NCI-H1694 (cell line): ENCODE measurements around the gene SDR9C7.
"Not testable (repeated sequence)": the region's sequence is repeated elsewhere in the genome, so short reads cannot be mapped to it uniquely, and the experiment has no call there.

ENCODE experiments used
- DNase-seq: peaks from one replicate; lab custom pipeline; 2025; lab: John Stamatoyannopoulos, UW

SDR9C7 gene

DNA sequence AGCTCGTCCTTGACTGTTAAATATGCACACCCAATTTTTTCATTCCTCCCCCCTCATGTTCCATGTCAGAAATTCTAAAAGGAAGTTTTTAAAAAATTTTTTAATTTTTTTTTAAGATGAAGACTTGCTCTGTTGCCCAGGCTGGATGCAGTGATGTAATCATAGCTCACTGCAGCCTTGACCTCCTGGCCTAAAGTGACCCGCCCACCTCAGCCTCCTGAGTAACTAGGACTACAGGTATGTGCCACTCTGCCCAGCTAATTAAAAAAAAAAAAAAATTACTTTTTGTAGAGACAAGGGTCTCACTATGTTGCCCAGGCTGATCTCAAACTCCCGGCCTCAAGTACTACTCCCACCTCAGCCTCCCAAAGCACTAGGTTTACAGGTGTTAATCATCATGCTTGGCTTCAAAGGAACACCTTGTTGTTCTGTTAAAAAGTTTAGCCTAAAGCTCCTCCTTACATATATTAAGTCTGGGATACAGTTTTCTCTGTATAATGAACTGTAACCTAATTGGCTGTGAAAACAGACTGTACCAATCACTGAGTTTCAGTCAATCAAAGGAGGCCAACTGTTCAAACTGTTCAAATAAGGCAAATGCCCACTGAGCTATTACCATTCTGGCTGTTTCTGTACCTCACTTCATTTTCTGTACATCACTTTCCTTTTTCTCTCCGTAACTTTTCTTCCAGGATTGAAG lies 17.8 kb downstream of the SDR9C7 start:
- no peak for DNase-seq

DNA sequence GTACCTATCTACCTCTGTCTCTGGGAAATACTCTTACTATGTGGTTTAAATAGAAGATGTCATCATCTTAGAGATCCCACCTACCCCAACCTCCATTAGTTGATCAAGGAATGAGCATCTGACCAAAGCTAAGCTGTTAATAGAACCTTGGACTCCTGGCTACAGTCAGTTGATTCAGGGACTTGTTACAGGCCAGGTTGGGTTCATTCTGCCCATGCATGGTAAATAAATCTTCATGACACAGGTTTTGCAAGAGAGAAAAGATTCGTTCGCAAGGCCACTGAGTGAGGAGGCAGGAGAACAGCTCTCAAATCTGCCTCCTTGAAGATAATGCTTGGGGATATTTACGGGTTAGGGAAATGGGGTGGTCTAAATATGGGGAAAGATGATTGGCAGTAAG lies 19.5 kb downstream of the SDR9C7 start:
- no peak for DNase-seq

DNA sequence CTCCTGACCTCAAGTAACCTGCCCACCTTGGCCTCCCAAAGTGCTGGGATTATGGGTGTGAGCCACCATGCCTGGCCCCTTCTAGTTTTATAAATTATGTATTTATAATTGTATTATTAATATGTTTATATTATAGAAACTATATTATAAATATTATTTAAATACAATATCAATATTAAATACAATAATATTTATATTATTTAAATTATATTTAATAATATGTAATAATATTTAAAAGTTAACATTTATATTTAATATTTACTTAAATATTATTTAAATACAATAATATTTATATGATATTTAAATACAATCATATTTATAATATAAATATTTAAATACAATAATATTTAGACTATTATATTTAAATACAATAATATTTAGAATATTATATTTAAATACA lies 20.0 kb downstream of the SDR9C7 start:
- no peak for DNase-seq

DNA sequence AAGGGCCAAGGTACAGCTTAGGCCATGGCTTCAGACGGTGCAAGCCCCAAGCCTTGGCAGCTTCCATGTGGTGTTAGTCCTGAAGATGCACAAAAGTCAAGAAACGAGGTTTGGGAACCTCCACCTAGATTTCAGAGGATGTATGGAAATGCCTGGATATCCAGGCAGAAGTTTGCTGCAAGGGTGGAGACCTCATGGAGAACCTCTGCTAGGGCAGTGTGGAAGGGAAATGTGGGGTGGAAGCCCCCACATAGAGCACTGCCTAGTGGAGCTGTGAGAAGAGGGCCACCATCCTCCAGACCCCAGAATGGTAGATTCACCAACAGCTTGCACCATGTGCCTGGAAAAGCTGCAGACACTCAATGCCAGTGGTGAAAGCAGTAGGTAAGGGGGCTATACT lies 24.8 kb downstream of the SDR9C7 start:
- DNase-seq = not testable (repeated sequence)

DNA sequence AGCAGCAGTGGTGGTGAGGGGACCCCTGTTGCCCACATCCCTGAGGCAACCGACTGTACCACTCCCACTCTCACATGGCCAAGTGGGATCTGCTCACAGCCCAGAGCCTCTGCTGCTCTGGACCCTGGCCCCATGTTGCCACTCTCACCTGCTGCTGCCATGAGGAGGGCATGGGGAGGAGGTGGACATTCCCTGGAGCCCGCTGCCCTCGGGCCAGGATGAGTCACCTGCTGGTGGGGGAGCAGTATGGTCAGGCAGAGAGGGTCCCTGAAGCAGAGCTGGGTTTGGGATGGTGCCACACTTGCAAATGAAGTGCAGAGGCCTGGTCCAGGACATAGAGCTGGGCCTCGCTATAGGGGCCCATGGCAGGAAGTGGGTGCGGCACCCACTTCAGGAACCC lies 26.1 kb downstream of the SDR9C7 start:
- no peak for DNase-seq

DNA sequence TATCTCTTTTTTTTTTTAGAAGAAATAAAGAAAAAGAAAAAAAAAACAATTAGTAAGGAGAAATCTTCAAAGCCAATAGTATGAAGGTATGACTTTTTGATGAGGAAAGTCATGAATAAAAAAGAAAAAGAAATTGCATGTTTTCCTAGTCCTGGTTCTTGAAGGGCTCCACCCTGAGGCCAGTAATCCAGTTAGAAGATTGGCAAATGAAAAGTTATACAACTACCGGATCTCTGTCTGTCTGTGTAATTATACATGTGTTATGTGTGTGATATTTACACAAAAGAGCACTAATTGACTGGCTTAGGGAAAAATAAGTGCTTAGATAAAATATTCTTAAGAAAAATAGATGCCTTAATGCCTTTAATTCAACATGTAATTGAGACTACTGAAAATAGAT lies 28.4 kb downstream of the SDR9C7 start:
- DNase-seq = no peak

- no peak for DNase-seq
Measured at GRCh38 chr12:56903374-56903773, 30.8 kb downstream of the SDR9C7 start.

GRCh38 chr12:56901313-56901712 lies 32.9 kb downstream of the SDR9C7 start:
- not testable (repeated sequence) for DNase-seq

DNA sequence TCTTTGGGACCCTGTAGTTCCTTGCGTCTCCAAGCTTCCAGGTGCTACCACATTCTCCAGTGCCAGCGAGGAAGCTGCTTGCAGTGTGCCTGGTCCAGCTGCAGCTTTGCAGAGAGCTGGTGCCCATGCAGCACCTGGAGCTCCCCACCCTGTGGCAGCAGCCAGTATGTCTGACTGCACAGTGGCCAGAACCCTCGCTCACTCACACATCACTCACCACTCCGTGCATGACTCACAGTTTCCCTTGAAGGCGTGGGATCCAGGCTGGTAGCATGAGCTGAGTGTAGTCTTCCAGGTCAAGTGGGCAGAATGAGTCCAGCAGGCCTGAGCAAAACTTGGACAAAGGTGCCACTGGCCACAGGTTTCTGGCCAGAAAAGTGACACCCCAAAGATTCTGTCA lies 33.6 kb downstream of the SDR9C7 start:
- no peak for DNase-seq

- no peak for DNase-seq
Measured at GRCh38 chr12:56898938-56899337, 35.3 kb downstream of the SDR9C7 start.

GRCh38 chr12:56897844-56898361 lies 36.3 kb downstream of the SDR9C7 start:
- no peak for DNase-seq

DNA sequence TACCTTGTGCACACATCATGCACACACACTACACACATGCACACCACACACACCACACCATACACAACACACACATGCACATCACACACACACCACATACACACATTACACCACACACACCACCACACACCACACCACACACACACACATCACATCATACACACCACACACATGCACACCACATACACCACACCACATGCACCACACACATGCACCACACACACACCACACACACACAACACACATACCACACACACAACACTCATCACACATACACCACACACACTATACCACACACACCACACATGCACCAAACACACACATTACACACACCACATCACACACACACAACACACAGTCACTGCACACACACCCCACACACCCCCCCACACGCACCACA lies 38.1 kb downstream of the SDR9C7 start:
- DNase-seq = no peak

- no peak for DNase-seq
Measured at GRCh38 chr12:56894698-56895368, 39.4 kb downstream of the SDR9C7 start.

GRCh38 chr12:56891885-56892284 lies 42.3 kb downstream of the SDR9C7 start:
- DNase-seq = not testable (repeated sequence)

DNA sequence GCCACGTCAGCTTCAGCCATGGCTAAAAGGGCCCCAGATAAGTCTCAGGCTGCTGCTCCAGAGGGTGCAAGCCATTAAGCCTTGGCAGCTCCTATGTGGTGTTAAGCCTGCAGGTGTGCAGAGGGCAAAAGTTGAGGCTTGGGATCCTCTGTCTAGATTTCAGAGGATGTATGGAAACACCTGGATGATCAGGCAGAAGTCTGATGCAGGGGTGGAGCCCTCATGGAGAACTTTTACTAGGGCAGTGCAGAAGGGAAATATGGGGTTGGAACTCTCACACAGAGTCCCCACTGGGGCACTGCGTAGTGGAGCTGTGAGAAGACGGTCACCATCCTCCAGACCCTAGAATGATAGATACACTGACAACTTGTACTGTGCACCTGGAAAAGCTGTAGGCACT lies 47.9 kb downstream of the SDR9C7 start:
- no peak for DNase-seq

DNA sequence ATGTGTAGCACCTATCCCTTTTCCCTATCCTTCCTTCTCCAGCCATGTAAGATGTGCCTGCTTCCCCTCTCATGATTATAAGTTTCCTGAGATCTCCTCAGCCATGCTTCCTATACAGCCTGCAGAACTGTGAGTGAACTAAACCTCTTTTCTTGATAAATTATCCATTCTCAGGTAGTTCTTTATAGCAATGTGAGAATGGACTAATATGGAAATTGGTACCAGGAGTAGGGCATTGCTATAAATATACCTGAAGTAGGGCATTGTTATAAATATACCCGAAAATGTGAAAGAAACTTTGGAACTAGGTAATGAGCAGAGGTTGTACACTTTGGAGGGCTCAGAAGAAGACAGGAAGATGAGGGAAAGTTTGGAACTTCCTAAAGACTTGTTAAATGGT lies 48.9 kb downstream of the SDR9C7 start:
- DNase-seq = no peak

DNA sequence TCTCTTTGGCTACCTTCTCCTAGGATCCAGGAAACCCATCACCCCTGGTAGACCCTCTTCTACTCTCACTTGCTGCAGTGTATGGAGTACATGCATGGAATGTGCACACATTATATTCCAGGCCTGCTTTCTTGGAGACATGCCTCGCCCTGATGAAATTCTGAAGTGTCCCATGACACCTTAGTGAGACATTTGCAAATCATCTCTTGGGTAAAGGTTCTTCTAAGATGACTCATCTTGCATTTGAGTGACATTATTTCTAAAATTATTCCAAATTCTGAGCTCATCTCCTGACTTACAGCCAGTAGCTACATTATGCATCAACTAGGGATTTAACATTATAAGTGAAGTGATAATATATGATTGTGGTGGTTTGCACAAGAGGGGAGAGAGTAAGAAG lies 49.8 kb downstream of the SDR9C7 start:
- DNase-seq = no peak

GRCh38 chr12:56882407-56882806 lies 51.8 kb downstream of the SDR9C7 start:
- DNase-seq = not testable (repeated sequence)

DNA sequence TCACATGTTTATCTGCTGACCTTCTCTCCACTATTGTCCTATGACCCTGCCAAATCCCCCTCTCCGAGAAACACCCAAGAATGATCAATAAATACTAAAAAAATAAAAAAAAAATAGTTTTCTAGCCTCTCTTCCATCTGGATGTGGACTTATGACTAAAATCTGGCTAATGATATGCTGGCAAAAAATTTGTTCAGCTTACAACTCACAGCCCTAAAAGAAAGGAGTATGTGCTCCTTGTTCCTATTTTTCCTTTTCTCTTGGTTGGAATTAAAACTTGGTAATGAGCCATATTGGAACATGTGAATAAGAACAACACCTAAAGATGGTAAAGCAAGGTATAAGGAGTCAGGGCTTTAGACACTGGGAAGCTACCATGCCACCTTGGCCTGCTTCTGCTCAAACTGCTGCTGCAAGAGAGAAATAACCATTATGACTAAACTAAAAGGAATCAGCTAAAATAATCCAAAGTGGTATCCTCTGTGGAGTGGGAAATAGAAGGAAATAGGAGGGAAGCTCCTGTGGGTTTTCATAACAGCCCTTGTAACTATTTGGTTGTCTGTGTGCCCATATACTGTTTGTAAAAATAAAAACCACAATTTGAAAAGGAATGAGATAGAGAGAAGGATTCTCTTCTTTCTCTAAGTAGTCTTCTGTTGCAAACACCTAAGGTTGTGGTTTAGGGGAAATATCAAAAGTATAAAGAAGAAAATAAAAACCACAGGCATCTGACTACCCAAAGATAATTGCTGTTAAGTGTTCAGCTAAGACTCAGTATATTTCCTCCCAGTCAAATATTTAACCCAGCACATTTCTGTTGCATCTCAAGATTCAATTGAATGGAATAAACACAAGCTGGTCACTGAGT lies 53.8 kb downstream of the SDR9C7 start:
- no peak for DNase-seq

DNA sequence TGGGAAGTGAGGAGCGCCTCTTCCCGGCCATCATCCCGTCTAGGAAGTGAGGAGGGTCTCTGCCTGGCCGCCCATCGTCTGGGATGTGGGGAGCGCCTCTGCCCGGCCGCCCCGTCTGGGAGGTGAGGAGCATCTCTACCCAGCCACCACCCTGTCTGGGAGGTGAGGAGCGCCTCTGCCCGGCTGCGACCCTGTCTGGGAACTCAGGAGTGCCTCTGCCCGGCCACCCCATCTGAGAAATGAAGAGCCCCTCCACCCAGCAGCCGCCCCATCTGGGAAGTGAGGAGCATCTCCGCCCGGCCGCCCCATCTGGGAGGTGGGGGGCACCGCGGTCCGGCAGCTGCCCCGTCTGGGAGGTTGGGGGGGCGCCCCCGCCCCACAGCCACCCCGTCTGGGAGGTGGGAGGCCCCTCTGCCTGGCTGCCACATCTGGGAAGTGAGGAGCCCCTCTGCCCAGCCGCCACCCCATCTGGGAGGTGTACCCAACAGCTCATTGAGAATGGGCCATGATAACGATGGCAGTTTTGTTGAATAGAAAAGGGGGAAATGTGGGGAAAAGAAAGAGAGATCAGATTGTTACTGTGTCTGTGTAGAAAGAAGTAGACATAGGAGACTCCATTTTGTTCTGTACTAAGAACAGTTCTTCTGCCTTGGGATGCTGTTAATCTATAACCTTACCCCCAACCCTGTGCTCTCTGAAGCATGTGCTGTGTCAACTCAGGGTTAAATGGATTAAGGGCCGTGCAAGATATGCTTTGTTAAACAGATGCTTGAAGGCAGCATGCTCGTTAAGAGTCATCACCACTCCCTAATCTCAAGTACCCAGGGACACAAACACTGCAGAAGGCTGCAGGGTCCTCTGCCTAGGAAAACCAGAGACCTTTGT lies 54.7 kb downstream of the SDR9C7 start:
- not testable (repeated sequence) for DNase-seq

DNA sequence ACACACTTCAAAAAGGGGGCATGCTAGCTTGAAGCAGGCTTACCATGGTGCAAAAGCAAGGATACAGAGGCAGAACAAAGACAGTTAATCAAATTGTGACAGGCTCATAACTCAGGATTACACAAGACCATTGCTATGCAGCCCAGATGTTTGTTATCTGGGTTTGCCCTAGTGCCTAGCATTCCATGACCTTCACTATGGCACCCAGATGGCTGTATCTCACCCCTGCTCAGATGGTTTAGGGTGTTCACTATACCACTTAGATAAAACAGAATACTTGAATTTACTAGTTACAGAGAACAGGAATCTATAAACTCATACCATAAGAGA lies 56.2 kb downstream of the SDR9C7 start:
- DNase-seq = no peak
